ENCODE measurements around the gene WHRN. TPM values are rescaled to one million over a fixed set of nuclear protein-coding genes. Genes with fewer than 3 reads are reported as not detected.

Gene WHRN
- total and polyA plus RNA-seq, 2 donors (not counting 1 experiment from before 2014, with no cell fraction given), result 19.4 to 95.7 TPM

- 89% methylated on average over 2 of the region's 4 CpGs for WGBS (ENCODE audit: insufficient coverage)
- CTCF ChIA-PET, result no interaction called here
- intact Hi-C loops (cut with micrococcal nuclease), result no loop called here
These were observed 34.1 kb downstream of the WHRN start for GRCh38 chr9:114471157-114471556.

DNA sequence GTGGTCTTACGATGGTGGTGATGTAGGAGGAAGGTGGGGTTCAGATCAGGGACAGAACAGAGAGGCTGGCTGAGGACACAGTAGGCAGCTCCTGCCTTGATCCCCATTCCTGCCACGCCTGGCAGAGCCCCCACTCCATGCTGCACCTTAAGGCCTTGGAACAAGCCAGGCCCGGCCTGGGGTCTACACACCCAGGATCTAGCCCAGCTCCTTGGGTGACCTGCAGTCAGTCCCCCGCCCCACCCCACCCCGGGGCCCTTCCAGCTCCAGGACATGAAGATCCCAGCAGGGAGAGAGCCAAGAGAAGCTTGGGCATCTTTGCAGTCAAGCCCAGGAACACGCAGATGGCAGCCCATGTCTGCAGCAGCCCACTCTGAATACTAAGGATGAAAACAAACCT is 34.7 kb downstream of the WHRN start:
- Mint-ChIP-seq H3K4me1 (peaks cover 12% of the 10 kb centered on the region), H3K4me3 (no peak overlapping the region), H3K9me3 (ENCODE audit: insufficient read depth) (peaks cover 2% of the 10 kb centered on the region), H3K27ac (no peak overlapping the region), H3K27me3 (no peaks in the 10 kb centered on the region)
- H3K79me2 ChIP-seq (ENCODE audit: control insufficient read depth, insufficient read depth, low read length), result no peaks in the 10 kb centered on the region
- no peaks in the 10 kb centered on the region for H4K20me1 ChIP-seq (ENCODE audit: control insufficient read depth, insufficient read depth, low read length, poor library complexity, severe bottlenecking)
- intact Hi-C loops (cut with micrococcal nuclease), result no loop called here
- no peak overlapping the region for H3K9ac ChIP-seq (ENCODE audit: low read length)
- no peak overlapping the region for H3K27ac ChIP-seq (ENCODE audit: low read length in 2 of 2)
- no peak for ATAC-seq (ENCODE audit: low read depth)
- ChIA-PET CTCF (no interaction called here), POLR2A (no interaction called here)
- DNase-seq, result no peak
- H2AFZ ChIP-seq (ENCODE audit: insufficient read depth, low read depth, low read length, poor library complexity, severe bottlenecking), result no peak overlapping the region
- H3K36me3 ChIP-seq (replicated peaks in 1 of 2; ENCODE audit: control extremely low read depth in 1 of 2, control insufficient read depth in 1 of 2, extremely low read depth in 1 of 2, insufficient read depth in 2 of 2, low read length in 1 of 2), result no peaks in the 10 kb centered on the region
- TF ChIP-seq, protein P1, sequence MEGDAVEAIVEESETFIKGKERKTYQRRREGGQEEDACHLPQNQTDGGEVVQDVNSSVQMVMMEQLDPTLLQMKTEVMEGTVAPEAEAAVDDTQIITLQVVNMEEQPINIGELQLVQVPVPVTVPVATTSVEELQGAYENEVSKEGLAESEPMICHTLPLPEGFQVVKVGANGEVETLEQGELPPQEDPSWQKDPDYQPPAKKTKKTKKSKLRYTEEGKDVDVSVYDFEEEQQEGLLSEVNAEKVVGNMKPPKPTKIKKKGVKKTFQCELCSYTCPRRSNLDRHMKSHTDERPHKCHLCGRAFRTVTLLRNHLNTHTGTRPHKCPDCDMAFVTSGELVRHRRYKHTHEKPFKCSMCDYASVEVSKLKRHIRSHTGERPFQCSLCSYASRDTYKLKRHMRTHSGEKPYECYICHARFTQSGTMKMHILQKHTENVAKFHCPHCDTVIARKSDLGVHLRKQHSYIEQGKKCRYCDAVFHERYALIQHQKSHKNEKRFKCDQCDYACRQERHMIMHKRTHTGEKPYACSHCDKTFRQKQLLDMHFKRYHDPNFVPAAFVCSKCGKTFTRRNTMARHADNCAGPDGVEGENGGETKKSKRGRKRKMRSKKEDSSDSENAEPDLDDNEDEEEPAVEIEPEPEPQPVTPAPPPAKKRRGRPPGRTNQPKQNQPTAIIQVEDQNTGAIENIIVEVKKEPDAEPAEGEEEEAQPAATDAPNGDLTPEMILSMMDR (IDR thresholded peaks at IDR 0.05), result no peak
- no peak for TF ChIP-seq EZH2 (IDR thresholded peaks at IDR 0.05; ENCODE audit: borderline replicate concordance, insufficient read depth, low read depth, low read length, poor library complexity, severe bottlenecking)
- WGBS (ENCODE audit: insufficient coverage), result 91% methylated on average over 6 of the region's 6 CpGs
- no peak overlapping the region for H3K4me3 ChIP-seq (ENCODE audit: control extremely low read depth in 1 of 5, extremely low read depth in 1 of 5, insufficient read depth in 1 of 5, low read depth in 2 of 5, low read length in 4 of 5)
- peaks cover 0 to 2% (median 0%) of the 10 kb centered on the region in 4 experiments for H3K27me3 ChIP-seq (replicated peaks in 1 of 4; ENCODE audit: control extremely low read depth in 1 of 4, control insufficient read depth in 3 of 4, insufficient read depth in 4 of 4, low read length in 3 of 4)
- no peak overlapping the region for H3K4me2 ChIP-seq (replicated peaks; ENCODE audit: low read depth, low read length, poor library complexity, severe bottlenecking)
- peaks cover 0 to 27% (median 5%) of the 10 kb centered on the region in 3 donors for H3K9me3 ChIP-seq (ENCODE audit: control extremely low read depth in 1 of 3, control insufficient read depth in 2 of 3, insufficient read depth in 1 of 3, low read length in 2 of 3)
- H3K4me1 ChIP-seq (ENCODE audit: control insufficient read depth in 2 of 2, insufficient read depth in 2 of 2, low read length in 2 of 2), result peaks cover 10 to 14% of the 10 kb centered on the region in 2 donors

More at GRCh38 chr9:114471157-114471556, 34.1 kb downstream of the WHRN start:
- Mint-ChIP-seq H3K4me1 (peaks cover 16% of the 10 kb centered on the region), H3K27me3 (no peaks in the 10 kb centered on the region), H3K27ac (no peak overlapping the region), H3K9me3 (ENCODE audit: insufficient read depth) (peaks cover 2% of the 10 kb centered on the region), H3K4me3 (no peak overlapping the region)
- no peak overlapping the region for H3K4me3 ChIP-seq (ENCODE audit: control extremely low read depth in 1 of 5, extremely low read depth in 1 of 5, insufficient read depth in 1 of 5, low read depth in 2 of 5, low read length in 4 of 5)
- no peaks in the 10 kb centered on the region for H4K20me1 ChIP-seq (ENCODE audit: control insufficient read depth, insufficient read depth, low read length, poor library complexity, severe bottlenecking)
- H3K27me3 ChIP-seq (replicated peaks in 1 of 4; ENCODE audit: control extremely low read depth in 1 of 4, control insufficient read depth in 3 of 4, insufficient read depth in 4 of 4, low read length in 3 of 4), result peaks cover 0 to 4% (median 0%) of the 10 kb centered on the region in 4 experiments
- no peaks in the 10 kb centered on the region for H3K79me2 ChIP-seq (ENCODE audit: control insufficient read depth, insufficient read depth, low read length)
- no peak for DNase-seq
- H3K36me3 ChIP-seq (replicated peaks in 1 of 2; ENCODE audit: control extremely low read depth in 1 of 2, control insufficient read depth in 1 of 2, extremely low read depth in 1 of 2, insufficient read depth in 2 of 2, low read length in 1 of 2), result no peaks in the 10 kb centered on the region
- H3K9ac ChIP-seq (ENCODE audit: low read length), result no peak overlapping the region
- TF ChIP-seq EZH2 (IDR thresholded peaks at IDR 0.05; ENCODE audit: borderline replicate concordance, insufficient read depth, low read depth, low read length, poor library complexity, severe bottlenecking), result no peak
- TF ChIP-seq, protein P1 (IDR thresholded peaks at IDR 0.05), result no peak
- H3K4me1 ChIP-seq (ENCODE audit: control insufficient read depth in 2 of 2, insufficient read depth in 2 of 2, low read length in 2 of 2), result peaks cover 14 to 20% of the 10 kb centered on the region in 2 donors
- ATAC-seq (ENCODE audit: low read depth), result no peak
- no peak overlapping the region for H3K27ac ChIP-seq (ENCODE audit: low read length in 2 of 2)
- peaks cover 0 to 27% (median 5%) of the 10 kb centered on the region in 3 donors for H3K9me3 ChIP-seq (ENCODE audit: control extremely low read depth in 1 of 3, control insufficient read depth in 2 of 3, insufficient read depth in 1 of 3, low read length in 2 of 3)
- POLR2A ChIA-PET, result no interaction called here
- H2AFZ ChIP-seq (ENCODE audit: insufficient read depth, low read depth, low read length, poor library complexity, severe bottlenecking), result no peak overlapping the region
- no peak overlapping the region for H3K4me2 ChIP-seq (replicated peaks; ENCODE audit: low read depth, low read length, poor library complexity, severe bottlenecking)
